ENCODE measurements around the gene SHISA7. TPM values are rescaled to one million over a fixed set of nuclear protein-coding genes. Genes with fewer than 3 reads are reported as not detected.

SHISA7 gene
- 0.05 TPM for polyA plus RNA-seq (2013)

GRCh38 chr19:55443045-55443823 is at the start of gene SHISA7:
SHISA7 (minus strand) TSS chr19:55443300; CDS start chr19:55442863, 437 bp downstream.
- ChIA-PET POLR2A (interaction anchor here (1.8 kb wide), 1 partner anchor 36 kb away, joined by 7 read pairs; the partner anchor contains the start of gene UBE2S), CTCF (interaction anchor here (1.0 to 1.1 kb wide), 3 partner anchors 10 to 25 kb away, joined by 3 read pairs; no protein-coding TSS in a partner anchor)
- under 1% methylated on average over 32 of the region's 43 CpGs for WGBS (ENCODE audit: insufficient coverage)
- peak; percentile 40 to 72 (median 60) for DNase-seq
- Histone ChIP-seq H3K36me3 (ENCODE audit: control insufficient read depth in 4 of 4, insufficient read depth in 4 of 4, low read length in 3 of 4) (no peaks in the 10 kb centered on the region), H3K4me3 (ENCODE audit: control insufficient read depth in 1 of 7, extremely low read depth in 1 of 7, insufficient read depth in 4 of 7, low read depth in 2 of 7, low read length in 6 of 7) (peak within 1 kb of the TSS in 2 of 7 experiments; percentile 8 to 23), H3K27ac (ENCODE audit: insufficient read depth in 1 of 2, low read depth in 1 of 2, low read length in 2 of 2, poor library complexity in 1 of 2, severe bottlenecking in 2 of 2) (no peak within 1 kb of the TSS), H3K27me3 (replicated peaks in 2 of 5; ENCODE audit: control insufficient read depth in 4 of 5, insufficient read depth in 5 of 5, low read length in 4 of 5) (peaks cover 3 to 96% (median 48%) of the 10 kb centered on the region in 5 experiments), H3K9me3 (ENCODE audit: control extremely low read depth in 1 of 5, control insufficient read depth in 4 of 5, insufficient read depth in 2 of 5, low read depth in 1 of 5, low read length in 4 of 5) (no peaks in the 10 kb centered on the region), H3K4me1 (ENCODE audit: control extremely low read depth in 1 of 4, control insufficient read depth in 4 of 4, insufficient read depth in 4 of 4, low read length in 3 of 4) (peaks cover 0 to 34% (median 28%) of the 10 kb centered on the region in 4 experiments)

GRCh38 chr19:55492362-55492944 is 49.4 kb upstream of the SHISA7 start:
- no peak for DNase-seq
- Histone ChIP-seq H3K9me3 (ENCODE audit: control extremely low read depth in 1 of 5, control insufficient read depth in 4 of 5, insufficient read depth in 2 of 5, low read depth in 1 of 5, low read length in 4 of 5) (no peaks in the 10 kb centered on the region), H3K27me3 (replicated peaks in 2 of 5; ENCODE audit: control insufficient read depth in 4 of 5, insufficient read depth in 5 of 5, low read length in 4 of 5) (peaks cover 0 to 28% (median 2%) of the 10 kb centered on the region in 5 experiments), H3K36me3 (ENCODE audit: control insufficient read depth in 4 of 4, insufficient read depth in 4 of 4, low read length in 3 of 4) (no peaks in the 10 kb centered on the region), H3K4me3 (ENCODE audit: control insufficient read depth in 1 of 7, extremely low read depth in 1 of 7, insufficient read depth in 4 of 7, low read depth in 2 of 7, low read length in 6 of 7) (no peak overlapping the region), H3K27ac (ENCODE audit: insufficient read depth in 1 of 2, low read depth in 1 of 2, low read length in 2 of 2, poor library complexity in 1 of 2, severe bottlenecking in 2 of 2) (no peak overlapping the region), H3K4me1 (ENCODE audit: control extremely low read depth in 1 of 4, control insufficient read depth in 4 of 4, insufficient read depth in 4 of 4, low read length in 3 of 4) (peaks cover 0 to 14% (median 11%) of the 10 kb centered on the region in 4 experiments)
- CTCF ChIA-PET = interaction anchor here (0.8 to 2.7 kb wide), 2 partner anchors 18 to 25 kb away, joined by 3 to 12 read pairs; no protein-coding TSS in a partner anchor
- WGBS (ENCODE audit: insufficient coverage) = 61% methylated on average over 11 of the region's 12 CpGs
- POLR2A ChIA-PET = no interaction called here

GRCh38 chr19:55491546-55492360 is 48.7 kb upstream of the SHISA7 start:
- ChIA-PET POLR2A (interaction anchor here (1.2 kb wide), 1 partner anchor 15 kb away, joined by 6 read pairs; no protein-coding TSS in a partner anchor), CTCF (interaction anchor here (0.8 to 2.7 kb wide), 3 partner anchors 12 to 24 kb away, joined by 3 to 12 read pairs (median 5); no protein-coding TSS in a partner anchor)
- Histone ChIP-seq H3K4me3 (ENCODE audit: control insufficient read depth in 1 of 7, extremely low read depth in 1 of 7, insufficient read depth in 4 of 7, low read depth in 2 of 7, low read length in 6 of 7) (no peak overlapping the region), H3K9me3 (ENCODE audit: control extremely low read depth in 1 of 5, control insufficient read depth in 4 of 5, insufficient read depth in 2 of 5, low read depth in 1 of 5, low read length in 4 of 5) (no peaks in the 10 kb centered on the region), H3K27me3 (replicated peaks in 2 of 5; ENCODE audit: control insufficient read depth in 4 of 5, insufficient read depth in 5 of 5, low read length in 4 of 5) (peaks cover 0 to 28% (median 2%) of the 10 kb centered on the region in 5 experiments), H3K4me1 (ENCODE audit: control extremely low read depth in 1 of 4, control insufficient read depth in 4 of 4, insufficient read depth in 4 of 4, low read length in 3 of 4) (peaks cover 0 to 18% (median 17%) of the 10 kb centered on the region in 4 experiments), H3K27ac (ENCODE audit: insufficient read depth in 1 of 2, low read depth in 1 of 2, low read length in 2 of 2, poor library complexity in 1 of 2, severe bottlenecking in 2 of 2) (no peak overlapping the region), H3K36me3 (ENCODE audit: control insufficient read depth in 4 of 4, insufficient read depth in 4 of 4, low read length in 3 of 4) (no peaks in the 10 kb centered on the region)
- WGBS (ENCODE audit: insufficient coverage) = 89% methylated on average over 14 of the region's 24 CpGs
- DNase-seq = no peak

- 87% methylated on average over 39 of the region's 52 CpGs for WGBS (ENCODE audit: insufficient coverage)
- DNase-seq = no peak
- Histone ChIP-seq H3K9me3 (ENCODE audit: control extremely low read depth in 1 of 5, control insufficient read depth in 4 of 5, insufficient read depth in 2 of 5, low read depth in 1 of 5, low read length in 4 of 5) (no peaks in the 10 kb centered on the region), H3K4me1 (ENCODE audit: control extremely low read depth in 1 of 4, control insufficient read depth in 4 of 4, insufficient read depth in 4 of 4, low read length in 3 of 4) (peaks cover 0 to 27% (median 21%) of the 10 kb centered on the region in 4 experiments), H3K36me3 (ENCODE audit: control insufficient read depth in 4 of 4, insufficient read depth in 4 of 4, low read length in 3 of 4) (no peaks in the 10 kb centered on the region), H3K27ac (ENCODE audit: insufficient read depth in 1 of 2, low read depth in 1 of 2, low read length in 2 of 2, poor library complexity in 1 of 2, severe bottlenecking in 2 of 2) (no peak overlapping the region), H3K4me3 (ENCODE audit: control insufficient read depth in 1 of 7, extremely low read depth in 1 of 7, insufficient read depth in 4 of 7, low read depth in 2 of 7, low read length in 6 of 7) (no peak overlapping the region), H3K27me3 (replicated peaks in 2 of 5; ENCODE audit: control insufficient read depth in 4 of 5, insufficient read depth in 5 of 5, low read length in 4 of 5) (peaks cover 0 to 28% (median 2%) of the 10 kb centered on the region in 5 experiments)
- ChIA-PET CTCF (interaction anchor here (1.1 to 2.7 kb wide), 2 partner anchors 13 to 23 kb away, joined by 5 to 12 read pairs; no protein-coding TSS in a partner anchor), POLR2A (interaction anchor here (1.2 kb wide), 1 partner anchor 14 kb away, joined by 6 read pairs; no protein-coding TSS in a partner anchor)
Observed at GRCh38 chr19:55490478-55491432, 47.7 kb upstream of the SHISA7 start.

- ChIA-PET CTCF (interaction anchor here (1.3 to 1.4 kb wide), 2 partner anchors 11 to 22 kb away, joined by 4 to 7 read pairs; no protein-coding TSS in a partner anchor), POLR2A (no interaction called here)
- peaks cover 0 to 31% (median 27%) of the 10 kb centered on the region in 4 experiments for H3K4me1 ChIP-seq (ENCODE audit: control extremely low read depth in 1 of 4, control insufficient read depth in 4 of 4, insufficient read depth in 4 of 4, low read length in 3 of 4)
- no peaks in the 10 kb centered on the region for H3K9me3 ChIP-seq (ENCODE audit: control extremely low read depth in 1 of 5, control insufficient read depth in 4 of 5, insufficient read depth in 2 of 5, low read depth in 1 of 5, low read length in 4 of 5)
- no peak for DNase-seq
- no peak overlapping the region for H3K4me3 ChIP-seq (ENCODE audit: control insufficient read depth in 1 of 7, extremely low read depth in 1 of 7, insufficient read depth in 4 of 7, low read depth in 2 of 7, low read length in 6 of 7)
- peaks cover 0 to 28% (median 2%) of the 10 kb centered on the region in 5 experiments for H3K27me3 ChIP-seq (replicated peaks in 2 of 5; ENCODE audit: control insufficient read depth in 4 of 5, insufficient read depth in 5 of 5, low read length in 4 of 5)
- no peak overlapping the region for H3K27ac ChIP-seq (ENCODE audit: insufficient read depth in 1 of 2, low read depth in 1 of 2, low read length in 2 of 2, poor library complexity in 1 of 2, severe bottlenecking in 2 of 2)
- WGBS (ENCODE audit: insufficient coverage) = 62% methylated on average over 12 of the region's 21 CpGs
- H3K36me3 ChIP-seq (ENCODE audit: control insufficient read depth in 4 of 4, insufficient read depth in 4 of 4, low read length in 3 of 4) = no peaks in the 10 kb centered on the region
Observed at GRCh38 chr19:55489711-55490477, 46.8 kb upstream of the SHISA7 start.
